HCT116 (cell line): ENCODE measurements around the gene ASS1. TPM values are rescaled to one million over a fixed set of nuclear protein-coding genes. Genes with fewer than 3 reads are reported as not detected.

Experiments used
- ATAC-seq: fragments of 200-7000 bp; cut with Tn5 transposase; 2 replicates; pipeline ENCODE4 v1.9.1; 2020; ENCODE audit warnings: mild to moderate bottlenecking, moderate library complexity
- BruUV-seq: library from RNA; stranded (reverse); fragments of 400-500 nt; replicated peaks from 2 replicates; lab custom pipeline; 2021; lab: Mats Ljungman, UMichigan
- CTCF ChIA-PET: fragments of 300-600 bp; sonication (Branson Sonifier 250); formaldehyde crosslinking; loops from one replicate; lab custom pipeline; 2021; ENCODE audit warnings: antibody characterized with exemption; lab: Charles Lee
- POLR2A ChIA-PET: fragments of 300-600, 350-600 bp; sonication (Branson Sonifier 250); formaldehyde crosslinking; loops from one replicate; lab custom pipeline; 2021; ENCODE audit warnings: antibody characterized with exemption; lab: Charles Lee
- RAD21 ChIA-PET, 2 experiments: fragments of 300-600 bp; sonication (Branson Sonifier 250); formaldehyde crosslinking; loops; one replicate each; lab custom pipeline; 2023; ENCODE audit warnings: low total read pairs in 2 of 2; ENCODE audit not compliant: uncharacterized antibody in 2 of 2, unreplicated experiment in 2 of 2, low non-redundant PET in 1 of 2; lab: Charles Lee
- DNase-seq: peaks from one replicate; pipeline ENCODE4 v3.0.0-alpha.2; 2010; ENCODE audit warnings: low read depth, low spot score
- H2AFZ ChIP-seq: fragments of 200-600 bp; shearing (Covaris generic), sonication (generic); 2 replicates; pipeline ENCODE4 v1.6.1; 2017; ENCODE audit warnings: low read depth, mixed run types, mixed read lengths, antibody characterized with exemption, low read length; ENCODE audit not compliant: poor library complexity, severe bottlenecking
- H3K27ac ChIP-seq: 2 replicates; pipeline ENCODE4 v1.5.1; 2012; ENCODE audit warnings: low read depth, low read length
- H3K27me3 ChIP-seq: fragments of 200-600 bp; sonication (generic); 2 replicates; pipeline ENCODE4 v1.6.1; 2016; ENCODE audit warnings: mixed run types, low read length, mixed read lengths; ENCODE audit not compliant: insufficient read depth
- H3K36me3 ChIP-seq, 2 experiments: fragments of 200-500 bp in 1 of 2; fragments of 200-600 bp in 1 of 2; sonication (Bioruptor generic) in 1 of 2; sonication (generic) in 1 of 2; 2 replicates each; pipeline versions ENCODE4 v1.5.1 to v1.6.1; 2014 to 2016; ENCODE audit warnings: low read length in 2 of 2, inconsistent platforms in 1 of 2, mixed read lengths in 1 of 2, mixed run types in 1 of 2; ENCODE audit not compliant: insufficient read depth in 2 of 2, control insufficient read depth in 1 of 2
- H3K4me1 ChIP-seq, 2 experiments: fragments of 200-600 bp in 1 of 2; sonication (generic) in 1 of 2; 2 replicates each; pipeline versions ENCODE4 v1.5.1 to v1.6.1; 2012 to 2017; ENCODE audit warnings: low read length in 2 of 2, inconsistent platforms in 1 of 2, mild to moderate bottlenecking in 1 of 2, mixed read lengths in 1 of 2, mixed run types in 1 of 2, moderate library complexity in 1 of 2; ENCODE audit not compliant: insufficient read depth in 2 of 2, control insufficient read depth in 1 of 2
- H3K4me2 ChIP-seq: fragments of 200-600 bp; sonication (generic); 2 replicates; pipeline ENCODE4 v1.6.1; 2017; ENCODE audit warnings: mixed run types, low read length, mixed read lengths
- H3K4me3 ChIP-seq, 2 experiments: fragments of 200-600 bp in 1 of 2; sonication (generic) in 1 of 2; replicated peaks in 1 of 2; 2 replicates each; pipeline ENCODE4 v1.5.1; 2011 to 2016; ENCODE audit warnings: low read length in 2 of 2, control low read depth in 1 of 2, low read depth in 1 of 2, mild to moderate bottlenecking in 1 of 2, mixed read lengths in 1 of 2, mixed run types in 1 of 2
- H3K79me2 ChIP-seq: fragments of 200-600 bp; sonication (generic); 2 replicates; pipeline ENCODE4 v1.6.1; 2017; ENCODE audit warnings: mild to moderate bottlenecking, mixed run types, low read length, moderate library complexity, mixed read lengths; ENCODE audit not compliant: insufficient read depth
- H3K9ac ChIP-seq: fragments of 200-600 bp; sonication (generic); 2 replicates; pipeline ENCODE4 v1.6.1; 2016; ENCODE audit warnings: low read length, mixed read lengths
- H3K9me2 ChIP-seq: fragments of 200-600 bp; sonication (generic), shearing (Covaris generic); 2 replicates; pipeline ENCODE4 v1.6.1; 2017; ENCODE audit warnings: mixed run types, mild to moderate bottlenecking, moderate library complexity; ENCODE audit not compliant: insufficient read depth
- H3K9me3 ChIP-seq, 2 experiments: fragments of 200-500 bp in 1 of 2; fragments of 200-600 bp in 1 of 2; sonication (Bioruptor generic) in 1 of 2; sonication (generic) in 1 of 2; 2 replicates each; pipeline ENCODE4 v1.6.1; 2014 to 2017; ENCODE audit warnings: low read length in 2 of 2, mixed read lengths in 2 of 2, inconsistent platforms in 1 of 2, low read depth in 1 of 2, mild to moderate bottlenecking in 1 of 2, mixed run types in 1 of 2, moderate library complexity in 1 of 2; ENCODE audit not compliant: control insufficient read depth in 1 of 2, insufficient read depth in 1 of 2
- H4K20me1 ChIP-seq: fragments of 200-600 bp; sonication (generic), shearing (Covaris generic); 2 replicates; pipeline ENCODE4 v1.6.1; 2017; ENCODE audit warnings: mixed run types, mild to moderate bottlenecking, moderate library complexity; ENCODE audit not compliant: insufficient read depth
- CEBPB ChIP-seq: IDR thresholded peaks from 2 replicates; pipeline ENCODE4 v1.6.1; 2012; ENCODE audit warnings: low read depth
- EZH2phosphoT487 ChIP-seq: fragments of 200-600 bp; IDR thresholded peaks from 2 replicates; pipeline ENCODE4 v1.6.1; 2018; ENCODE audit warnings: antibody characterized with exemption, borderline replicate concordance
- JUND ChIP-seq: IDR thresholded peaks from 2 replicates; pipeline ENCODE4 v1.6.1; 2012
- POLR2A ChIP-seq: IDR thresholded peaks from 2 replicates; pipeline ENCODE4 v1.7.0; 2011; ENCODE audit warnings: borderline replicate concordance; ENCODE audit not compliant: insufficient read depth, insufficient read length; ENCODE audit errors: extremely low read depth
- POLR2AphosphoS5 ChIP-seq: IDR thresholded peaks from 2 replicates; pipeline ENCODE4 v1.6.1; 2011; ENCODE audit warnings: mild to moderate bottlenecking, low read depth, low read length, moderate library complexity
- RAD21 ChIP-seq: IDR thresholded peaks from 2 replicates; pipeline ENCODE4 v1.6.1; 2012; ENCODE audit warnings: low read depth, mild to moderate bottlenecking
- REST ChIP-seq: IDR thresholded peaks from 2 replicates; pipeline ENCODE4 v1.6.1; 2012; ENCODE audit warnings: low read depth
- SIN3A ChIP-seq: IDR thresholded peaks from 2 replicates; pipeline ENCODE4 v1.6.1; 2012; ENCODE audit warnings: low read depth
- SRF ChIP-seq: IDR thresholded peaks from 2 replicates; pipeline ENCODE4 v1.6.1; 2012; ENCODE audit warnings: low read depth
- TCF7L2 ChIP-seq: IDR thresholded peaks from 2 replicates; pipeline ENCODE4 v1.7.0; 2011; ENCODE audit warnings: borderline replicate concordance, inconsistent platforms; ENCODE audit not compliant: insufficient read depth, insufficient read length; ENCODE audit errors: extremely low read depth
- YY1 ChIP-seq: IDR thresholded peaks from 2 replicates; pipeline ENCODE4 v1.6.1; 2011; ENCODE audit warnings: low read length, low read depth, moderate library complexity, mild to moderate bottlenecking; ENCODE audit not compliant: insufficient replicate concordance; ENCODE audit errors: extremely low read depth
- ZFX ChIP-seq: fragments of 450-650 bp; IDR thresholded peaks from 2 replicates; pipeline ENCODE4 v1.6.1; 2017
- intact Hi-C: fragments of 100-400 bp; cut with micrococcal nuclease; formaldehyde crosslinking; loops from 2 replicates; pipeline ENCODE4 v1.10.0; 2022
- total RNA-seq: library from RNA; stranded (reverse); gene quantifications from one replicate; pipeline ENCODE4 v1.2.1, GENCODE V29; 2021; ENCODE audit not compliant: unreplicated experiment
- TF ChIP-seq, protein P1 (sequence below): IDR thresholded peaks from 2 replicates; pipeline ENCODE4 v1.6.1; 2011; ENCODE audit warnings: mild to moderate bottlenecking, low read length, moderate library complexity; ENCODE audit not compliant: insufficient replicate concordance; ENCODE audit errors: extremely low read depth

The ASS1 gene
- total RNA-seq, 1 experiment from 2014 or later: 92.6 TPM

DNA sequence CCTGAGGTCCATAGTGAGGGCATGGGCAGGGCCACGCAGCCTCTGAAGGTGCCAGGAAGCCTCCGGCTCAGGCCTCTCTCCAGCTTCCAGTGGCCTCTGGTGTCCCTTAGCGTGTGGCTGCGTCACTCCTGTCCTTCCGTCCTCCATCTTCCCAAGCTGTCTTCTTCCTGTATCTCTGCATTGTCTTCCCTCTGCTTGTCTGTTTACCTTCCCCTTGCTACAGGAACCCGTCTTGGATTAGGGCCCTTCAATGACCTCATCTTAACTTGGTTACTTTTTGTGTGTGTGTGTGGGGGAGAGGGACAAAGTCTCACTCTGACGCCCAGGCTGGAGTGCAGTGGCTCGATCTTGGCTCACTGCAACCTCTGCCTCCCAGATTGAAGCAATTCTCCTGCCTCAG, 14.4 kb downstream of the ASS1 start:
- Histone ChIP-seq H3K4me1 (no peaks in the 10 kb centered on the region), H3K79me2 (no peaks in the 10 kb centered on the region), H3K4me2 (no peak overlapping the region)
- BruUV-seq: no TSS peak
- CTCF ChIA-PET: interaction anchor here (2.5 kb wide), 1 partner anchor 225 kb away, joined by 12 read pairs; no protein-coding TSS in a partner anchor
- TF ChIP-seq JUND: no peak
- TF ChIP-seq RAD21: no peak
- TF ChIP-seq, all 23 proteins: peak for 0
- ChIA-PET POLR2A (no interaction called here), RAD21 (no interaction called here)
- no peak overlapping the region for H3K27ac ChIP-seq
- intact Hi-C loops: no loop called here
- no peak overlapping the region for H2AFZ ChIP-seq
- H3K9me3 ChIP-seq: no peaks in the 10 kb centered on the region
- H4K20me1 ChIP-seq: no peaks in the 10 kb centered on the region
- no peak overlapping the region for H3K4me3 ChIP-seq
- H3K9ac ChIP-seq: no peak overlapping the region
- no peaks in the 10 kb centered on the region for H3K27me3 ChIP-seq
- DNase-seq (no peak), ATAC-seq (no peak)
- no peaks in the 10 kb centered on the region for H3K9me2 ChIP-seq
- no peaks in the 10 kb centered on the region for H3K36me3 ChIP-seq

DNA sequence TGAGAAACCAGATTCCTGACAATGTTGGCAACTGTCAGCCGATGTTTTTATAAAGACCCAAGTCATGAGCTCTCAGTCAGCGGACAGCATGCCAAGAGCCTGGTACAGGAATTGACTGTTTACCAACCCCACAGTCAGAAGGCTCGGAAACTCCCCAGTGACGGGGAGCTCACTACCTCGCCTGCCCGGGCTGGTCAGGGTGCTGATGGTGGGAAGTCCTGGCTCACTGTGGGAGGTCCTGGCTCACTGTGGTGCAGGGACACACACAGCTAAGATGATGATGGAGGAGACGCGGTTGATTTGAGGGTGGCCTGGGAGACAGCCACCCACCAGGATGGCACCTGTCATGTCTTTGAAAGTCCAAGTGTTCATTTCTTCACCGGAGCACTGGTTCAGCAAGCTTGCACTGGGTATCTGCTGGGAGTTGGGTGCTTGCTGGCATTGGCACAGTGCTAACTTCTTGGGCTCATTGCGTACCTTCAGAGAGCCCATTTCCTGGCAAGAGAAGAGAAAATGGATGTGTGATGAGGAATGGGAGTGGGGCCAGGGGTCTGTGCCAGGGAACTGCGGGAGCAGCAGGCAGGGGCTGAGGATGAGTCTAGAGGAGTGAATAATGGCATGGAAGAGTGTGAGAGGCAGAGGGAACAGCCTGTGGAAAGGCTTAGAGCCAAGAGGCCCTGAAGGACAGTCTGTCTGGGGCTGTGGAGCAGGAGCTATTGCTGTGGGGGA, 15.3 kb downstream of the ASS1 start:
- ChIA-PET CTCF (interaction anchor here (2.5 kb wide), 2 partner anchors 222 to 224 kb away, joined by 12 to 16 read pairs; no protein-coding TSS in a partner anchor), POLR2A (interaction anchor here (1.5 kb wide), 1 partner anchor 222 kb away, joined by 3 read pairs; no protein-coding TSS in a partner anchor), RAD21 (interaction anchor here in 1 of 2 experiments (0.6 to 0.7 kb wide), 2 partner anchors 13 to 33 kb away, joined by 3 read pairs; no protein-coding TSS in a partner anchor)
- H3K27me3 ChIP-seq: no peaks in the 10 kb centered on the region
- no peak for ATAC-seq
- TF ChIP-seq TCF7L2 (no peak), POLR2AphosphoS5 (no peak), POLR2A (no peak), EZH2phosphoT487 (no peak), YY1 (no peak), ZFX (no peak), REST (no peak), CEBPB (no peak), RAD21 (no peak), SIN3A (no peak), SRF (no peak), JUND (no peak)
- TF ChIP-seq, protein P1, sequence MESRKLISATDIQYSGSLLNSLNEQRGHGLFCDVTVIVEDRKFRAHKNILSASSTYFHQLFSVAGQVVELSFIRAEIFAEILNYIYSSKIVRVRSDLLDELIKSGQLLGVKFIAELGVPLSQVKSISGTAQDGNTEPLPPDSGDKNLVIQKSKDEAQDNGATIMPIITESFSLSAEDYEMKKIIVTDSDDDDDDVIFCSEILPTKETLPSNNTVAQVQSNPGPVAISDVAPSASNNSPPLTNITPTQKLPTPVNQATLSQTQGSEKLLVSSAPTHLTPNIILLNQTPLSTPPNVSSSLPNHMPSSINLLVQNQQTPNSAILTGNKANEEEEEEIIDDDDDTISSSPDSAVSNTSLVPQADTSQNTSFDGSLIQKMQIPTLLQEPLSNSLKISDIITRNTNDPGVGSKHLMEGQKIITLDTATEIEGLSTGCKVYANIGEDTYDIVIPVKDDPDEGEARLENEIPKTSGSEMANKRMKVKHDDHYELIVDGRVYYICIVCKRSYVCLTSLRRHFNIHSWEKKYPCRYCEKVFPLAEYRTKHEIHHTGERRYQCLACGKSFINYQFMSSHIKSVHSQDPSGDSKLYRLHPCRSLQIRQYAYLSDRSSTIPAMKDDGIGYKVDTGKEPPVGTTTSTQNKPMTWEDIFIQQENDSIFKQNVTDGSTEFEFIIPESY: no peak
- H3K36me3 ChIP-seq: no peaks in the 10 kb centered on the region
- no peak overlapping the region for H3K27ac ChIP-seq
- no peaks in the 10 kb centered on the region for H3K9me3 ChIP-seq
- no peaks in the 10 kb centered on the region for H3K79me2 ChIP-seq
- no peaks in the 10 kb centered on the region for H3K4me1 ChIP-seq
- H4K20me1 ChIP-seq: no peaks in the 10 kb centered on the region
- no peak overlapping the region for H3K4me2 ChIP-seq
- no peaks in the 10 kb centered on the region for H3K9me2 ChIP-seq
- no peak for DNase-seq
- no peak overlapping the region for H2AFZ ChIP-seq
- no TSS peak for BruUV-seq
- H3K9ac ChIP-seq: no peak overlapping the region
- intact Hi-C loops: loop anchor here (5.0 kb wide), 1 partner anchor 407 kb away; no protein-coding TSS in a partner anchor
- H3K4me3 ChIP-seq: no peak overlapping the region
